HEK293 (cell line): Measurements from ENCODE around the gene FES.

Experiments used
- EGR2 ChIP-seq: fragments of 450-650 bp; formaldehyde crosslinking; IDR thresholded peaks from 2 replicates; pipeline ENCODE4 v1.5.1; 2016; ENCODE audit warnings: low read depth, missing biosample characterization, missing genetic modification characterization
- FEZF1 ChIP-seq: fragments of 450-650 bp; formaldehyde crosslinking; IDR thresholded peaks from 2 replicates; pipeline ENCODE4 v1.5.1; 2016; ENCODE audit warnings: missing biosample characterization, missing genetic modification characterization
- GLIS2 ChIP-seq: fragments of 450-650 bp; formaldehyde crosslinking; IDR thresholded peaks from 2 replicates; pipeline ENCODE4 v1.5.1; 2016; ENCODE audit warnings: missing biosample characterization, missing genetic modification characterization
- HOXC10 ChIP-seq: sonication (generic); formaldehyde crosslinking; IDR thresholded peaks from 2 replicates; pipeline ENCODE4 v1.8.1; 2023; ENCODE audit warnings: mild to moderate bottlenecking, missing genetic modification reagents
- KLF16 ChIP-seq: fragments of 450-650 bp; formaldehyde crosslinking; IDR thresholded peaks from 2 replicates; pipeline ENCODE4 v1.5.1; 2017; ENCODE audit warnings: missing biosample characterization, missing genetic modification characterization
- SP3 ChIP-seq: fragments of 450-650 bp; formaldehyde crosslinking; IDR thresholded peaks from 2 replicates; pipeline ENCODE4 v1.5.1; 2016; ENCODE audit warnings: missing biosample characterization, missing genetic modification characterization
- TRIM28 ChIP-seq: IDR thresholded peaks from 2 replicates; pipeline ENCODE4 v1.6.1; 2011; ENCODE audit warnings: low read length, control low read depth, borderline replicate concordance
- ZBTB21 ChIP-seq: fragments of 450-650 bp; formaldehyde crosslinking; IDR thresholded peaks from 2 replicates; pipeline ENCODE4 v1.5.1; 2017; ENCODE audit warnings: missing biosample characterization, missing genetic modification characterization
- ZBTB48 ChIP-seq: fragments of 450-650 bp; formaldehyde crosslinking; IDR thresholded peaks from 2 replicates; pipeline ENCODE4 v1.5.1; 2016; ENCODE audit warnings: missing biosample characterization, missing genetic modification characterization
- ZNF10 ChIP-seq: fragments of 450-650 bp; formaldehyde crosslinking; IDR thresholded peaks from 2 replicates; pipeline ENCODE4 v1.5.1; 2017; ENCODE audit warnings: missing biosample characterization, missing genetic modification characterization
- ZNF121 ChIP-seq: fragments of 450-650 bp; formaldehyde crosslinking; IDR thresholded peaks from 2 replicates; pipeline ENCODE4 v1.5.1; 2016; ENCODE audit warnings: missing biosample characterization, missing genetic modification characterization
- ZNF274 ChIP-seq, 2 experiments: fragments of 200-500 bp in 1 of 2; fragments of 450-650 bp in 1 of 2; sonication (Bioruptor generic) in 1 of 2; formaldehyde crosslinking in 1 of 2; IDR thresholded peaks; 2 replicates each; pipeline versions ENCODE4 v1.5.1 to v1.6.1; 2014 to 2016; ENCODE audit warnings: borderline replicate concordance in 1 of 2, inconsistent platforms in 1 of 2, low read length in 1 of 2, missing biosample characterization in 1 of 2, missing genetic modification characterization in 1 of 2
- ZNF324 ChIP-seq: fragments of 450-650 bp; formaldehyde crosslinking; IDR thresholded peaks from 2 replicates; pipeline ENCODE4 v1.5.1; 2016; ENCODE audit warnings: missing biosample characterization, missing genetic modification characterization
- ZNF394 ChIP-seq: fragments of 450-650 bp; formaldehyde crosslinking; IDR thresholded peaks from 2 replicates; pipeline ENCODE4 v1.5.1; 2016; ENCODE audit warnings: missing biosample characterization, missing genetic modification characterization, mild to moderate bottlenecking, moderate library complexity, borderline replicate concordance
- ZNF521 ChIP-seq: fragments of 450-650 bp; formaldehyde crosslinking; IDR thresholded peaks from 2 replicates; pipeline ENCODE4 v1.5.1; 2017; ENCODE audit warnings: missing biosample characterization, mild to moderate bottlenecking, missing genetic modification characterization
- ZNF529 ChIP-seq: fragments of 450-650 bp; formaldehyde crosslinking; IDR thresholded peaks from 2 replicates; pipeline ENCODE4 v1.5.1; 2017; ENCODE audit warnings: missing genetic modification characterization, missing biosample characterization; ENCODE audit not compliant: insufficient replicate concordance
- ZNF548 ChIP-seq: fragments of 450-650 bp; formaldehyde crosslinking; IDR thresholded peaks from 2 replicates; pipeline ENCODE4 v1.5.1; 2016; ENCODE audit warnings: missing biosample characterization, missing genetic modification characterization
- ZNF785 ChIP-seq: fragments of 450-650 bp; formaldehyde crosslinking; IDR thresholded peaks from 2 replicates; pipeline ENCODE4 v1.5.1; 2016; ENCODE audit warnings: missing biosample characterization, missing genetic modification characterization
- ZSCAN23 ChIP-seq: fragments of 450-650 bp; formaldehyde crosslinking; IDR thresholded peaks from 2 replicates; pipeline ENCODE4 v1.5.1; 2016; ENCODE audit warnings: missing biosample characterization, missing genetic modification characterization
- TF ChIP-seq, protein P1 (sequence below): fragments of 450-650 bp; formaldehyde crosslinking; IDR thresholded peaks from 2 replicates; pipeline ENCODE4 v1.5.1; 2017; ENCODE audit warnings: missing biosample characterization, missing genetic modification characterization
- TF ChIP-seq, protein P2 (sequence below): fragments of 450-650 bp; formaldehyde crosslinking; conservative IDR thresholded peaks from 2 replicates; pipeline ENCODE4 v1.5.1; 2016; ENCODE audit warnings: low read depth, missing biosample characterization, missing genetic modification characterization
- TF ChIP-seq, protein P3 (sequence below): fragments of 450-650 bp; IDR thresholded peaks from 2 replicates; pipeline ENCODE4 v1.5.1; 2018; ENCODE audit warnings: missing biosample characterization, mild to moderate bottlenecking, missing genetic modification characterization
- TF ChIP-seq, protein P4 (sequence below): fragments of 450-650 bp; formaldehyde crosslinking; IDR thresholded peaks from 2 replicates; pipeline ENCODE4 v1.5.0; 2017; ENCODE audit warnings: missing biosample characterization, missing genetic modification characterization, borderline replicate concordance
- TF ChIP-seq, protein P5 (sequence below): fragments of 450-650 bp; formaldehyde crosslinking; IDR thresholded peaks from 2 replicates; pipeline ENCODE4 v1.5.1; 2016; ENCODE audit warnings: missing biosample characterization, missing genetic modification characterization

The FES gene

DNA sequence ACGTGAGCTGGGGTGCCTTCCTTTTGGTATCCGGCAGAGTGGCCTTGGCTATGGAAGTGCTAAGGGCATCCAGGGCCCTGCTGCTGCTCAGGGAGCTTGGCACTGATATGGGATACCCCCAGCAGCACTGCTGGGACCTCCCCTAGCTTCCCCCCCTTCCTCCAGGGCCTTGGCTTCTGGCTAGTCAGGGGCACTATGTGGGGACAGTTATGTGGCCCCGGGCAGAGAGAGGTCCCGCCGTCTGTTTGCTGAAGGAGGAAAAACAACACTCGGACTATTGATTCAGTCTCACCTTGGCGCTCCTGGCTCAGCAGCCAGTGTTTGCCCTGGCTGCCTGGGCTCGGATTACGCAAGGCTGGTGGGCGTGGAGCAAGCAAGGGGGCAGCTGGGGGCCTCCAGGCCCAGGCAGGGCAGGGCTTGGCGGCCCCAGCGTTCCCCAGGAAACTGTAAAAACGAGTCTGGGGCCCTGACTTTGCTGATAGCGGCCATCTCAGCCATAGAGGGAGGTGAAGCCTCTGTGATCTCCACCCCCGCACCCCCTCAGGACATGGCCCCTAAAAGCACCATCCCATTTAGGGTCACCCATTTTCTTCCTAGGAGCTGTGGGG, 10.2 kb upstream of the FES start (continued):
- TF ChIP-seq GLIS2: peak; percentile 88
- TF ChIP-seq EGR2 (tag by site-specific recombination): peak; percentile 53
- TF ChIP-seq KLF16 (tag by site-specific recombination): no peak
- peak; percentile 30; the same call in 1 of the 2 replicates for TF ChIP-seq TRIM28
- no peak for TF ChIP-seq ZNF785
- TF ChIP-seq ZBTB48 (tag by site-specific recombination): peak; percentile 68; the same call in 1 of the 2 replicates
- TF ChIP-seq ZBTB21: no peak
- TF ChIP-seq SP3 (tag by site-specific recombination): no peak
- no peak for TF ChIP-seq FEZF1
- no peak for TF ChIP-seq ZNF529
- TF ChIP-seq ZNF521 (tag by site-specific recombination): no peak
- TF ChIP-seq ZNF10: no peak
- TF ChIP-seq, protein P1, sequence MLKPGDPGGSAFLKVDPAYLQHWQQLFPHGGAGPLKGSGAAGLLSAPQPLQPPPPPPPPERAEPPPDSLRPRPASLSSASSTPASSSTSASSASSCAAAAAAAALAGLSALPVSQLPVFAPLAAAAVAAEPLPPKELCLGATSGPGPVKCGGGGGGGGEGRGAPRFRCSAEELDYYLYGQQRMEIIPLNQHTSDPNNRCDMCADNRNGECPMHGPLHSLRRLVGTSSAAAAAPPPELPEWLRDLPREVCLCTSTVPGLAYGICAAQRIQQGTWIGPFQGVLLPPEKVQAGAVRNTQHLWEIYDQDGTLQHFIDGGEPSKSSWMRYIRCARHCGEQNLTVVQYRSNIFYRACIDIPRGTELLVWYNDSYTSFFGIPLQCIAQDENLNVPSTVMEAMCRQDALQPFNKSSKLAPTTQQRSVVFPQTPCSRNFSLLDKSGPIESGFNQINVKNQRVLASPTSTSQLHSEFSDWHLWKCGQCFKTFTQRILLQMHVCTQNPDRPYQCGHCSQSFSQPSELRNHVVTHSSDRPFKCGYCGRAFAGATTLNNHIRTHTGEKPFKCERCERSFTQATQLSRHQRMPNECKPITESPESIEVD (tag by site-specific recombination): 0 out of 2 replicates have a peak, but pooled peaks have one; percentile 29
- peak; percentile 87 for TF ChIP-seq ZNF121 (tag by site-specific recombination)
- TF ChIP-seq, protein P2, sequence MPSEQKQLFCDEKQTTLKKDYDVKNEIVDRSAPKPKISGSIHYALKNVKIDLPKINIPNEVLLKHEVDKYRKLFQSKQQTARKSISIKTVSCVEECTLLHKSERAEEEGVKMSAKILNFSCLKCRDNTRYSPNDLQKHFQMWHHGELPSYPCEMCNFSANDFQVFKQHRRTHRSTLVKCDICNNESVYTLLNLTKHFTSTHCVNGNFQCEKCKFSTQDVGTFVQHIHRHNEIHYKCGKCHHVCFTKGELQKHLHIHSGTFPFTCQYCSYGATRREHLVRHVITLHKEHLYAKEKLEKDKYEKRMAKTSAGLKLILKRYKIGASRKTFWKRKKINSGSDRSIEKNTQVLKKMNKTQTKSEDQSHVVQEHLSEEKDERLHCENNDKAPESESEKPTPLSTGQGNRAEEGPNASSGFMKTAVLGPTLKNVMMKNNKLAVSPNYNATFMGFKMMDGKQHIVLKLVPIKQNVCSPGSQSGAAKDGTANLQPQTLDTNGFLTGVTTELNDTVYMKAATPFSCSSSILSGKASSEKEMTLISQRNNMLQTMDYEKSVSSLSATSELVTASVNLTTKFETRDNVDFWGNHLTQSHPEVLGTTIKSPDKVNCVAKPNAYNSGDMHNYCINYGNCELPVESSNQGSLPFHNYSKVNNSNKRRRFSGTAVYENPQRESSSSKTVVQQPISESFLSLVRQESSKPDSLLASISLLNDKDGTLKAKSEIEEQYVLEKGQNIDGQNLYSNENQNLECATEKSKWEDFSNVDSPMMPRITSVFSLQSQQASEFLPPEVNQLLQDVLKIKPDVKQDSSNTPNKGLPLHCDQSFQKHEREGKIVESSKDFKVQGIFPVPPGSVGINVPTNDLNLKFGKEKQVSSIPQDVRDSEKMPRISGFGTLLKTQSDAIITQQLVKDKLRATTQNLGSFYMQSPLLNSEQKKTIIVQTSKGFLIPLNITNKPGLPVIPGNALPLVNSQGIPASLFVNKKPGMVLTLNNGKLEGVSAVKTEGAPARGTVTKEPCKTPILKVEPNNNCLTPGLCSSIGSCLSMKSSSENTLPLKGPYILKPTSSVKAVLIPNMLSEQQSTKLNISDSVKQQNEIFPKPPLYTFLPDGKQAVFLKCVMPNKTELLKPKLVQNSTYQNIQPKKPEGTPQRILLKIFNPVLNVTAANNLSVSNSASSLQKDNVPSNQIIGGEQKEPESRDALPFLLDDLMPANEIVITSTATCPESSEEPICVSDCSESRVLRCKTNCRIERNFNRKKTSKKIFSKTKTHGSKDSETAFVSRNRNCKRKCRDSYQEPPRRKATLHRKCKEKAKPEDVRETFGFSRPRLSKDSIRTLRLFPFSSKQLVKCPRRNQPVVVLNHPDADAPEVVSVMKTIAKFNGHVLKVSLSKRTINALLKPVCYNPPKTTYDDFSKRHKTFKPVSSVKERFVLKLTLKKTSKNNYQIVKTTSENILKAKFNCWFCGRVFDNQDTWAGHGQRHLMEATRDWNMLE (tag by site-specific recombination): no peak
- TF ChIP-seq ZNF394 (tag by site-specific recombination): no peak
- TF ChIP-seq ZNF548 (tag by site-specific recombination): no peak
- no peak for TF ChIP-seq ZNF274 (IDR thresholded peaks at IDR 0.05; ENCODE audit: low read length)
- no peak for TF ChIP-seq ZNF274 (tag by site-specific recombination; IDR thresholded peaks at IDR 0.05; ENCODE audit: borderline replicate concordance)
- TF ChIP-seq, protein P3, sequence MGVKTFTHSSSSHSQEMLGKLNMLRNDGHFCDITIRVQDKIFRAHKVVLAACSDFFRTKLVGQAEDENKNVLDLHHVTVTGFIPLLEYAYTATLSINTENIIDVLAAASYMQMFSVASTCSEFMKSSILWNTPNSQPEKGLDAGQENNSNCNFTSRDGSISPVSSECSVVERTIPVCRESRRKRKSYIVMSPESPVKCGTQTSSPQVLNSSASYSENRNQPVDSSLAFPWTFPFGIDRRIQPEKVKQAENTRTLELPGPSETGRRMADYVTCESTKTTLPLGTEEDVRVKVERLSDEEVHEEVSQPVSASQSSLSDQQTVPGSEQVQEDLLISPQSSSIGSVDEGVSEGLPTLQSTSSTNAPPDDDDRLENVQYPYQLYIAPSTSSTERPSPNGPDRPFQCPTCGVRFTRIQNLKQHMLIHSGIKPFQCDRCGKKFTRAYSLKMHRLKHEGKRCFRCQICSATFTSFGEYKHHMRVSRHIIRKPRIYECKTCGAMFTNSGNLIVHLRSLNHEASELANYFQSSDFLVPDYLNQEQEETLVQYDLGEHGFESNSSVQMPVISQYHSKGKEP (tag by site-specific recombination): no peak
- TF ChIP-seq HOXC10: no peak
- TF ChIP-seq, protein P4, sequence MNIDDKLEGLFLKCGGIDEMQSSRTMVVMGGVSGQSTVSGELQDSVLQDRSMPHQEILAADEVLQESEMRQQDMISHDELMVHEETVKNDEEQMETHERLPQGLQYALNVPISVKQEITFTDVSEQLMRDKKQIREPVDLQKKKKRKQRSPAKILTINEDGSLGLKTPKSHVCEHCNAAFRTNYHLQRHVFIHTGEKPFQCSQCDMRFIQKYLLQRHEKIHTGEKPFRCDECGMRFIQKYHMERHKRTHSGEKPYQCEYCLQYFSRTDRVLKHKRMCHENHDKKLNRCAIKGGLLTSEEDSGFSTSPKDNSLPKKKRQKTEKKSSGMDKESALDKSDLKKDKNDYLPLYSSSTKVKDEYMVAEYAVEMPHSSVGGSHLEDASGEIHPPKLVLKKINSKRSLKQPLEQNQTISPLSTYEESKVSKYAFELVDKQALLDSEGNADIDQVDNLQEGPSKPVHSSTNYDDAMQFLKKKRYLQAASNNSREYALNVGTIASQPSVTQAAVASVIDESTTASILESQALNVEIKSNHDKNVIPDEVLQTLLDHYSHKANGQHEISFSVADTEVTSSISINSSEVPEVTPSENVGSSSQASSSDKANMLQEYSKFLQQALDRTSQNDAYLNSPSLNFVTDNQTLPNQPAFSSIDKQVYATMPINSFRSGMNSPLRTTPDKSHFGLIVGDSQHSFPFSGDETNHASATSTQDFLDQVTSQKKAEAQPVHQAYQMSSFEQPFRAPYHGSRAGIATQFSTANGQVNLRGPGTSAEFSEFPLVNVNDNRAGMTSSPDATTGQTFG (tag by site-specific recombination): no peak
- TF ChIP-seq, protein P5, sequence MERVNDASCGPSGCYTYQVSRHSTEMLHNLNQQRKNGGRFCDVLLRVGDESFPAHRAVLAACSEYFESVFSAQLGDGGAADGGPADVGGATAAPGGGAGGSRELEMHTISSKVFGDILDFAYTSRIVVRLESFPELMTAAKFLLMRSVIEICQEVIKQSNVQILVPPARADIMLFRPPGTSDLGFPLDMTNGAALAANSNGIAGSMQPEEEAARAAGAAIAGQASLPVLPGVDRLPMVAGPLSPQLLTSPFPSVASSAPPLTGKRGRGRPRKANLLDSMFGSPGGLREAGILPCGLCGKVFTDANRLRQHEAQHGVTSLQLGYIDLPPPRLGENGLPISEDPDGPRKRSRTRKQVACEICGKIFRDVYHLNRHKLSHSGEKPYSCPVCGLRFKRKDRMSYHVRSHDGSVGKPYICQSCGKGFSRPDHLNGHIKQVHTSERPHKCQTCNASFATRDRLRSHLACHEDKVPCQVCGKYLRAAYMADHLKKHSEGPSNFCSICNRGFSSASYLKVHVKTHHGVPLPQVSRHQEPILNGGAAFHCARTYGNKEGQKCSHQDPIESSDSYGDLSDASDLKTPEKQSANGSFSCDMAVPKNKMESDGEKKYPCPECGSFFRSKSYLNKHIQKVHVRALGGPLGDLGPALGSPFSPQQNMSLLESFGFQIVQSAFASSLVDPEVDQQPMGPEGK: peak; percentile 88
- no peak for TF ChIP-seq ZSCAN23
- TF ChIP-seq ZNF324 (tag by site-specific recombination): no peak
